PFSK-1 (cell line): ENCODE data around the gene ITGBL1.

Experiments used
- FOXP2 ChIP-seq: optimal IDR thresholded peaks from 2 replicates; pipeline ENCODE3; 2011; ENCODE audit warnings: borderline replicate concordance, control low read depth, inconsistent platforms; ENCODE audit not compliant: insufficient read depth; ENCODE audit errors: extremely low read length, extremely low read depth
- POLR2AphosphoS5 ChIP-seq: IDR thresholded peaks from 2 replicates; pipeline ENCODE4 v1.6.1; 2012; ENCODE audit warnings: low read depth, mild to moderate bottlenecking, control low read depth, low read length, moderate library complexity
- SIN3A ChIP-seq: IDR thresholded peaks from 2 replicates; pipeline ENCODE4 v1.6.1; 2012; ENCODE audit warnings: mild to moderate bottlenecking, low read length, moderate library complexity, borderline replicate concordance; ENCODE audit not compliant: insufficient read depth
- TAF1 ChIP-seq: IDR thresholded peaks from 2 replicates; pipeline ENCODE4 v1.6.1; 2012; ENCODE audit warnings: low read length, control low read depth, borderline replicate concordance; ENCODE audit not compliant: insufficient read depth
- TF ChIP-seq, protein P1 (sequence below), 2 experiments: IDR thresholded peaks; 2 replicates each; pipeline versions ENCODE4 v1.6.1 to v1.8.0; 2011 to 2012; ENCODE audit warnings: low read depth in 2 of 2, low read length in 2 of 2, control low read depth in 1 of 2, inconsistent platforms in 1 of 2, mild to moderate bottlenecking in 1 of 2, moderate library complexity in 1 of 2; ENCODE audit not compliant: insufficient read depth in 1 of 2

Gene ITGBL1

DNA sequence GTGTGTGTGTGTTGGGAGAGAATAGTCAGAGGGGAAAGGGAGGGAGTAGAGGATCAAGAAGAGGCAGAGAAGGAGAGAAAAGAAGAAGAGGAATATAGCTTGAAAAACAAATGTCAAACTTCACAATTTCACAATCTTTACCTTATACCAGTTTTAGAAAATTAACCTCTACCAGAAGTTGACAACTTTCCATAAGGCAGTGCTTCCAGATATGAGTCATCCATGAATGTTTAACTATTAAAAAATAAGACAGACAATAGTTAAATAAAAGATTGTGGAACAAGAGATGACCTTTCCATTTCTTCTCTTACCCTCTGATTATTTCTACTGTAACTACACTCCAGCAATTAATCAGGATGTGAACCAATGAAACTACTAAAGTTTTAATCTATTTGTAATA, 229.4 kb downstream of the ITGBL1 start:
- TF ChIP-seq, protein P1, sequence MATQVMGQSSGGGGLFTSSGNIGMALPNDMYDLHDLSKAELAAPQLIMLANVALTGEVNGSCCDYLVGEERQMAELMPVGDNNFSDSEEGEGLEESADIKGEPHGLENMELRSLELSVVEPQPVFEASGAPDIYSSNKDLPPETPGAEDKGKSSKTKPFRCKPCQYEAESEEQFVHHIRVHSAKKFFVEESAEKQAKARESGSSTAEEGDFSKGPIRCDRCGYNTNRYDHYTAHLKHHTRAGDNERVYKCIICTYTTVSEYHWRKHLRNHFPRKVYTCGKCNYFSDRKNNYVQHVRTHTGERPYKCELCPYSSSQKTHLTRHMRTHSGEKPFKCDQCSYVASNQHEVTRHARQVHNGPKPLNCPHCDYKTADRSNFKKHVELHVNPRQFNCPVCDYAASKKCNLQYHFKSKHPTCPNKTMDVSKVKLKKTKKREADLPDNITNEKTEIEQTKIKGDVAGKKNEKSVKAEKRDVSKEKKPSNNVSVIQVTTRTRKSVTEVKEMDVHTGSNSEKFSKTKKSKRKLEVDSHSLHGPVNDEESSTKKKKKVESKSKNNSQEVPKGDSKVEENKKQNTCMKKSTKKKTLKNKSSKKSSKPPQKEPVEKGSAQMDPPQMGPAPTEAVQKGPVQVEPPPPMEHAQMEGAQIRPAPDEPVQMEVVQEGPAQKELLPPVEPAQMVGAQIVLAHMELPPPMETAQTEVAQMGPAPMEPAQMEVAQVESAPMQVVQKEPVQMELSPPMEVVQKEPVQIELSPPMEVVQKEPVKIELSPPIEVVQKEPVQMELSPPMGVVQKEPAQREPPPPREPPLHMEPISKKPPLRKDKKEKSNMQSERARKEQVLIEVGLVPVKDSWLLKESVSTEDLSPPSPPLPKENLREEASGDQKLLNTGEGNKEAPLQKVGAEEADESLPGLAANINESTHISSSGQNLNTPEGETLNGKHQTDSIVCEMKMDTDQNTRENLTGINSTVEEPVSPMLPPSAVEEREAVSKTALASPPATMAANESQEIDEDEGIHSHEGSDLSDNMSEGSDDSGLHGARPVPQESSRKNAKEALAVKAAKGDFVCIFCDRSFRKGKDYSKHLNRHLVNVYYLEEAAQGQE (IDR thresholded peaks at IDR 0.05; ENCODE audit: insufficient read depth in 1 of 2, low read depth in 2 of 2, low read length in 2 of 2), result no peak
- TF ChIP-seq FOXP2 (no peak), SIN3A (no peak), POLR2AphosphoS5 (no peak), TAF1 (no peak)

DNA sequence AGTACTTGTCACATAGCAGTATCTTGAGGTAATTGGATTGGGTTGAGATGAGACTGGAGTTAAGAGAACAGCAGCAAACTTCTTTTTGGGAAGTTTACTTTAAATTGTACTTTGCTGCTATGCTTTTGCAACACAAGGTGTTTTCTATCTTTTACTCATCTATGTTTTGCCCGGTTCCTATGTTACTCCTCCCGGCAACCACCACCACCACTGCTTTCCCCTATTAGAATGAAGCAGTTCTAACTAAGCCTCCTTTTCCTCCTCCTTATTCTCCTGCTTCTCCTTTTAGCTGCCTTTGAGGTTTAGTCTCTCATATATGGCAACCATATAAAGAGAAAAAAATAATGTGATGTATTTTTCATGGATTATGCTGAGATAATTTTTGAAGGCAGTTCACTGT, 233.5 kb downstream of the ITGBL1 start:
- no peak for TF ChIP-seq POLR2AphosphoS5
- TF ChIP-seq TAF1, result no peak
- TF ChIP-seq, protein P1 (IDR thresholded peaks at IDR 0.05; ENCODE audit: insufficient read depth in 1 of 2, low read depth in 2 of 2, low read length in 2 of 2), result no peak
- no peak for TF ChIP-seq SIN3A
- TF ChIP-seq FOXP2, result no peak

DNA sequence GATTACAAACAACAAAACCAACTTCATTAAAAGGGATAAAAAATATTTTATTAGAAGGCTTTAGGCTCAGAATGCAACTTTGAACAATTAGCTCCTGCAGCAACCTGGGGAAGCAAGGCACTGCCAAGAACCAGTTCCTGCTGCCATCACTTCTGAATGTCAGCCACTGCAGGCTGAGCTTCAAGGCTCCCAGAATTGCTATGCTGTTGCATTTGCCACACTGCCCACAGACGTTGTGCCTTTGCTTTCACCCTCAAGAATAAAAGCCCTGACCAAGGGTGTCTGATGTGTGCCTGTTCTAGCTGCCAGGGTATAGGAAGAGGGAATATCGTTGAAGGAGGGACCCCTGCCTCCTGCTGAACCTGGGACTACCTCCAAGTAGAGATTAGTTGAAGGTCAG, 238.4 kb downstream of the ITGBL1 start:
- TF ChIP-seq, protein P1 (IDR thresholded peaks at IDR 0.05; ENCODE audit: insufficient read depth in 1 of 2, low read depth in 2 of 2, low read length in 2 of 2), result no peak
- TF ChIP-seq FOXP2 (no peak), TAF1 (no peak), POLR2AphosphoS5 (no peak), SIN3A (no peak)

DNA sequence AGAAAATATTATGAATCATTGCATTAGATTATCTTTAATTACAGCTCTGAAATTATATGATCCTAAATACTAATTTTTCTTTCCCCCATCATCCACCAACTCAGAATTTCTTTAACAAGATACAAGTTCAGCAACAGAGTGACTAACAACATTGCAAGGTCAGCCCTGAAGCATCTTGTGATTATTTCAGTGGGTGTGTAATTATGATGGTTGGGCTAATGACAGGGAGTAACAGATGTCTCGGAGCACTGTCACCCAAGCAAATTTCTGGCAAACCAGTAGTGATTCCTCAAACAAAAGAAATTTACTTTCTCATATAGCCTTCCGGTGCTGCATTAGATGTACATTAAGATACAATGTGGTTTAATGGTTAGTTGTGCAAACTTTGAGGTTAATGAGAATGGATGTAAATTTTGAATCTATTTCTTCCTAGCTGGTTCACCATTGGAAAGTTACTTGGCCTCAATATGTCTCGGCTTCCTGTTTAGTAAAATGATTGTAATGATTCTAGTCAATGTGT, 238.9 kb downstream of the ITGBL1 start:
- no peak for TF ChIP-seq TAF1
- TF ChIP-seq FOXP2, result no peak
- no peak for TF ChIP-seq SIN3A
- TF ChIP-seq POLR2AphosphoS5, result no peak
- TF ChIP-seq, protein P1 (IDR thresholded peaks at IDR 0.05; ENCODE audit: insufficient read depth in 1 of 2, low read depth in 2 of 2, low read length in 2 of 2), result no peak

DNA sequence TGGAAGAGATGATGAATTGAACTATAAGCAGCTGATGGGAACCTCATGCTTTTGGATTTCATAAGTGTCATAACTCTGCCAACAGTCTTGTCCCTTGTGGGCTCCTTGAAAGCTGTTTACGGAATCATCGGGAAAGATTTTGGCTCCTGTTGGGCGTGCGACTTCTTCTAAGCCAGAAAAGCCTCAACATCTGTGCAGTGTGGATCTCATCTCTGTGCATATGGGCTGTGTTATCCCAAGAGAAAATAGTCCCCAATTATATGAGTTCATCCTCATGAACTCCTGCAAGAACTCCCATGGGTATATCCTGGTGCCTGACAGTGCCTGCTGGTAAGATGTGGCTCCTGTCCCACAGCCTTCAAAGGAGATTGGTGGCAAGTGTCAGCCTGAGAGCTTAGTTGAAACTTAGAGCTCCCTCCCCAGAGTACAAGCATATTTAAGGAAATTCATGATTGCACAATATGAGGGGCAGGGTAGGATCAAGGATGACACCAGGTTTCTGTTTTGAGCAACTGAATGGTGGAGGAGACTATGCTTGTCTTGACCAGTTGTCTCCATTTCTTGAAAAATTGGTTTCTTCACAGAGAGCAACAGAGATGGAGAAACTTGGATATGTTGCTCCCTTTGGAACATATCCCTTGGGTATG, 243.5 kb downstream of the ITGBL1 start:
- TF ChIP-seq TAF1, result no peak
- no peak for TF ChIP-seq SIN3A
- TF ChIP-seq POLR2AphosphoS5, result no peak
- TF ChIP-seq, protein P1 (IDR thresholded peaks at IDR 0.05; ENCODE audit: insufficient read depth in 1 of 2, low read depth in 2 of 2, low read length in 2 of 2), result no peak
- no peak for TF ChIP-seq FOXP2
